Measurements from ENCODE around the gene PRDM16. TPM values are rescaled to one million over a fixed set of nuclear protein-coding genes. Genes with fewer than 3 reads are reported as not detected.

The PRDM16 gene
- total and polyA plus RNA-seq, 2 of the 8 experiments (the other 6 are each of a cell fraction or from before 2014, with no cell fraction given): 0.39 to 0.43 TPM

GRCh38 chr1:3318329-3318728 lies 249.3 kb downstream of the PRDM16 start:
- no peak overlapping the region for H4K91ac ChIP-seq (replicated peaks; ENCODE audit: insufficient read length, low read length)
- no peak overlapping the region for H2AK5ac ChIP-seq (ENCODE audit: low read depth, low read length)
- 85% methylated on average over 2 of the region's 2 CpGs; no CpG with 5 or more reads in 1 of the 2 experiments for WGBS, 2 experiments (ENCODE audit: extremely low coverage in 1 of 2, insufficient coverage in 1 of 2, insufficient read length in 1 of 2, insufficient replicate concordance in 2 of 2, low coverage in 1 of 2, low lambda C conversion rate in 2 of 2, missing lambda C conversion rate in 1 of 2)
- H3K9ac ChIP-seq (replicated peaks in 1 of 4; ENCODE audit: extremely low read depth in 1 of 4, low read depth in 3 of 4, low read length in 3 of 4): no peak overlapping the region
- no peak overlapping the region for H3K4ac ChIP-seq (replicated peaks; ENCODE audit: insufficient read length, low read depth, low read length)
- H2BK15ac ChIP-seq (ENCODE audit: low read length): no peak overlapping the region
- no peak overlapping the region for H3K56ac ChIP-seq (replicated peaks; ENCODE audit: insufficient read length, low read depth, low read length)
- no peak overlapping the region for H4K5ac ChIP-seq (ENCODE audit: insufficient read length, low read depth, low read length)
- no peak overlapping the region for H3K23ac ChIP-seq (ENCODE audit: insufficient read length)
- no peak overlapping the region for H3K18ac ChIP-seq (ENCODE audit: extremely low read depth, low read length)
- H4K8ac ChIP-seq (ENCODE audit: extremely low read depth, insufficient read depth, low read length): no peak overlapping the region
- no peaks in the 10 kb centered on the region for H3K79me2 ChIP-seq (ENCODE audit: control insufficient read depth in 1 of 2, insufficient read depth in 2 of 2, low read length in 2 of 2)
- no peak overlapping the region for H3K4me3 ChIP-seq (ENCODE audit: extremely low read depth in 1 of 4, insufficient read depth in 2 of 4, low read depth in 3 of 4, low read length in 4 of 4)
- H2BK20ac ChIP-seq (ENCODE audit: low read length): no peak overlapping the region
- no peak overlapping the region for H2AFZ ChIP-seq (ENCODE audit: low read length)
- H3K9me3 ChIP-seq (ENCODE audit: insufficient read depth in 2 of 2, low read depth in 1 of 2, low read length in 1 of 2): no peaks in the 10 kb centered on the region
- peaks cover 5 to 18% (median 11%) of the 10 kb centered on the region in 4 experiments for H3K4me1 ChIP-seq (replicated peaks in 1 of 4; ENCODE audit: control insufficient read depth in 3 of 4, insufficient read depth in 4 of 4, low read length in 3 of 4)
- CTCF ChIA-PET (ENCODE audit: partially characterized antibody): interaction anchor here (0.9 to 2.6 kb wide), 9 partner anchors 9 to 793 kb away, joined by 3 to 9 read pairs (median 3); no protein-coding TSS in a partner anchor
- H3K27ac ChIP-seq (ENCODE audit: low read depth, low read length): no peak overlapping the region
- H2BK5ac ChIP-seq (ENCODE audit: low read depth, low read length): no peak overlapping the region
- no peak for DNase-seq (ENCODE audit: low read depth in 1 of 2, low spot score in 2 of 2)
- H3K4me2 ChIP-seq (ENCODE audit: insufficient read depth in 1 of 2, low read depth in 2 of 2, low read length in 2 of 2): no peak overlapping the region
- POLR2A ChIA-PET (ENCODE audit: partially characterized antibody): no interaction called here
- H3K27me3 ChIP-seq (replicated peaks in 1 of 4; ENCODE audit: control insufficient read depth in 3 of 4, extremely low read depth in 1 of 4, insufficient read depth in 3 of 4, low read length in 3 of 4): peaks cover 0 to 35% (median 21%) of the 10 kb centered on the region in 4 experiments; a peak in 4 of 7 replicates
- peaks cover 0 to 7% of the 10 kb centered on the region in 2 experiments for H4K20me1 ChIP-seq (replicated peaks in 1 of 2; ENCODE audit: control insufficient read depth in 1 of 2, insufficient read depth in 2 of 2, low read length in 2 of 2)
- no peak overlapping the region for H3K14ac ChIP-seq (ENCODE audit: insufficient read length)
- TF ChIP-seq EGR1 (IDR thresholded peaks at IDR 0.05; ENCODE audit: borderline replicate concordance, low read depth, low read length) (no peak), POLR2A (IDR thresholded peaks at IDR 0.05; ENCODE audit: control extremely low read depth in 1 of 2, low read depth in 2 of 2, low read length in 2 of 2) (no peak), SIX5 (IDR thresholded peaks at IDR 0.05; ENCODE audit: low read depth, low read length) (no peak), RFX5 (IDR thresholded peaks at IDR 0.05; ENCODE audit: borderline replicate concordance, low read depth, low read length) (no peak), POU5F1 (IDR thresholded peaks at IDR 0.05; ENCODE audit: low read depth, low read length) (no peak), NRF1 (IDR thresholded peaks at IDR 0.05; ENCODE audit: low read depth, low read length) (no peak), JUN (IDR thresholded peaks at IDR 0.05; ENCODE audit: low read depth, low read length) (no peak), TCF12 (IDR thresholded peaks at IDR 0.05; ENCODE audit: low read depth, low read length) (no peak)
- no peak overlapping the region for H2BK120ac ChIP-seq (replicated peaks; ENCODE audit: low read depth, low read length)
- no peak overlapping the region for H2BK12ac ChIP-seq (ENCODE audit: low read depth, low read length)
- no peaks in the 10 kb centered on the region; the same call in 1 of the 2 replicates for H3K23me2 ChIP-seq (ENCODE audit: low read depth, low read length)
- no peaks in the 10 kb centered on the region for H3K36me3 ChIP-seq (ENCODE audit: control insufficient read depth in 2 of 4, insufficient read depth in 4 of 4, low read length in 3 of 4)
- FAIRE-seq: no peak
- no peaks in the 10 kb centered on the region for H3K79me1 ChIP-seq (ENCODE audit: low read depth, low read length)

All from H1 (cell line).